GM19240 (cell line): ENCODE data around the gene LRRC74B.
"Not testable (repeated sequence)": the region's sequence is repeated elsewhere in the genome, so short reads cannot be mapped to it uniquely, and the experiment has no call there.

ENCODE experiments used
- DNase-seq: peaks from one replicate; pipeline ENCODE4 v3.0.0; 2011; ENCODE audit warnings: low spot score; ENCODE audit not compliant: insufficient read length

The LRRC74B gene

GRCh38 chr22:21045585-21046294 lies at the start of gene LRRC74B:
TSS of gene LRRC74B (plus strand) at chr22:21045946. CDS start at chr22:21045987, 41 bp downstream.
- peak; percentile 86 for DNase-seq

DNA sequence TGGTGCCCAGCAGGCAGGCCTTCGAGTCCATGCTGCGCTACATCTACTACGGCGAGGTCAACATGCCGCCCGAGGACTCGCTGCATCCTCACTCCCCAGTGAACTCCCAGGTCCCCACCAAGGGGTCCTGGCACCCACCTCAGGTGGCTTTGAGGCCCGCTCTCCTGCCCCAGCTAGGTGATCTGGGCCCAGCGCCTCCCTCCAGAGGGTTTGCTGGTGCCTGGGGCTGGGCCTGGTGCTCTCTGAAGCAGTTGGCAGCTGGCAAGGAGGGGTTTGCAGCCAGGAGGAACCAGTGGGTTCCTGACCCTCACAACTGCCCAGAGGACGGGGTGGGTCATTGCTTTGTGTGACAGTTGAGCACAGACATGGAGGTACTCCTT lies 49.7 kb upstream of the LRRC74B start:
- no peak for DNase-seq

DNA sequence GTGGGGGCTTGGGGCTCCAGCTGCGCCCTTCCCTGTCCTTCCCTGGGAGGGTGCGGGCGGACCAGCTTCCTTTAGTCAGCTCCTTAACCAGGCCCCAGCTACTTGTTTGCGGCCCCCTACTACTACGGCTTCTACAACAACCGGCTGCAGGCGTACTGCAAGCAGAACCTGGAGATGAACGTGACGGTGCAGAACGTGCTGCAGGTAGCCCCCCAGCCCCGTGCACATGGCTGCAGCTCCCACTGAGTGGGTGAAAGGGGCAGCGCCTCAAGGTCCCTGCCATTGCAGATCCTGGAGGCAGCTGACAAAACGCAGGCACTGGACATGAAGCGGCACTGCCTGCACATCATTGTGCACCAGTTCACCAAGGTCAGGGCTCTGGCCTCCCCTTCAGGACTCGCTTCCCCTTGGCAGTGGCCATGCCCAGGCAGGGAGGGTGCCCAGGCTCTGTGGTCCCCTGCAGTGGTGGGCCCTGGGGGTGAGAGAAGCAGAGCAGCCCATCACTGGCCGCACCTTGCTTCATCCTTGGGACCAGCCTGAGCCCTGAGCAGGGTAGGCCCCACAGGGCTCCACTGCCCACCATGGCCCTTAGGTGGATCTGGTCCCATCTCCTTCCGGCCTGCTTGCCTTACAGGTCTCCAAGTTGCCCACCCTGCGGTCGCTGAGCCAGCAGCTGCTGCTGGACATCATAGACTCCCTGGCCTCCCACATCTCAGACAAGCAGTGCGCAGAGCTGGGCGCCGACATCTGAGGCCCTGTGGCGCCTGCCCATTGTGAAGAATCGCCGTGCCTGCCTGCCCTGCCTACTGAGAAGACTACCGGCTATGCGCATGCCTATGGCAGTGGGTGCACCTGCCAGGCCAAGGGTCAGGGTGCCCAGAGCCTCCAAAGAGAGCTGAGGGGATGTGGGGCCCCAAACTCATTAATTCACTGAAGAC lies 48.9 kb upstream of the LRRC74B start:
- no peak for DNase-seq

DNA sequence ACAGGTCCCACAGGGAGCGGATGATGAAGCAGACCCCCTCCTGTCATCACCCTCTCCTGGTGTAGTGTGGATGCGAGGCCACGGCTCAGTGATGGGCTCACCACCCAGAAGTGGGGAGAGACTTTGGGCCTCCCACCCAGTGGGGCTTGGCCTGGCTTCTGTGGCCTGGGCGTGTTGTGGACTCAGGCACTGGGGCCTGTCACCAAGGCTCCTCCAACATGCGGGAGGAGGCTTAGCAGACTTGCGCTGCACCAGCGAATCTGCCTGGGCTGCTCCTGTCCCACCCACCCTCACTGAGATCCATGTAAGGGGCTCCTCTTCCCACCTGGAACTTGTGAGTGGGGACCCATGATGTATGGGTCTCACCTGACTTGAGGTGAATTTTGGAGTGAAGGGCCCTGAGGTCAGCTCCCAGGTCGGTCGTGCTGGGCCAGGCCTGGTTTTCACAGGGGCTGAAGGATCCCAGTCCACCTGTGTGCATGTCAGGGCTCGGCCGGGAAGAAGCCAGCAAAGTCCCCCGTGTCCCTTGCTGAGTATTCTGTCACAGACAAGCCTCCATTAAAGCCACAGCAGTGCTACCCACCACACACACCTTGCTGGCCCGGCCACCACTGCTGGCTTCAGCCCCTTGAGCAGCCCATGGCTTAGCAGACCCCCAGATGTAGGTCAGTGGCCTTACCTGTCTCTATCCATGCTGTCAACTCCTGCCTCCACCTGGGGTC lies 48.0 kb upstream of the LRRC74B start:
- DNase-seq, result no peak

GRCh38 chr22:20998411-20999336 lies 47.1 kb upstream of the LRRC74B start:
- DNase-seq, result no peak

DNA sequence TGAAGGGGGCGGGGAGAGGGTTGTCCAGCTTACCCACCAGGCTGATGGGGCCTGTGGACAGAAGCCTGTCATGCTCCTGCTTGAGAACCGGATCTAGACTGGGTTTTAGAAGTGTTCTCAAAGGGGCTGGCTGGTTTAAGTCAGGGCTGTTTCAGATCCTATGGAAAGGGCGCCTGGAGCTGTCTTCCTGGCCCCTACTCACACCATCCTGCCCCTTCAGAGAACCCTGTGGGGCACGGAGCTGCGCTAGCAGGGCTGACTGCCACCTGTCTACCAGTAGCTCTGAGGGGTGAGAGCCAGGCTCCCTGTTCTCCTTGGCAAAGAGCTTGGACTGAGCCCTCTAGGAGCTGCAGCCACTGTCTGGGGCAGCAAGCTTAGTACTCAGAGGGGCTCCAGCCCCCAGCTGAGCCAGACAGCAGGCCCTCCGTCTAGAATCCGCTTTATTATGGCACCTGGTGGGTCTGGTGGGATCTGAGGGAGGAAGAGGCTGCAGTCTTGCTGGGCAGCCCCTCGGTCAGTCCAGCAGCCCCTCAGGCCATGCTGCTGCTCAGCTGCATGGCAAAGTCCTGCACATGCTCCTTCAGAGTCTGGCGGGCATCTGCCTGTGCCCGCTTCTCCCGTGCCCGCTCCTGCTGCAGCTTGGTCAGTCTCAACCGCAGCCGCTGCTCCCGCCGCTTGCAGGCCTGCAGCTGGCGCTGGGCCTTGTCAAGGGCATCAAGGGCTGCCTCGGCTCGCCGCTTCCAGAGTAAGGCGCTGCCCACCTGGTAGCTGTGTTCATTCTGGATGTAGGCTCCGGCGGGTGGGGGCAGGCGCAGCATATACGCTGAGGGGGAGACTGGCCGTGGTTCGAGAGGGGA lies 46.2 kb upstream of the LRRC74B start:
- no peak for DNase-seq

- DNase-seq, result no peak
Observed at GRCh38 chr22:21000207-21000986, 45.3 kb upstream of the LRRC74B start.

GRCh38 chr22:21000987-21001600 lies 44.7 kb upstream of the LRRC74B start:
- no peak for DNase-seq

DNA sequence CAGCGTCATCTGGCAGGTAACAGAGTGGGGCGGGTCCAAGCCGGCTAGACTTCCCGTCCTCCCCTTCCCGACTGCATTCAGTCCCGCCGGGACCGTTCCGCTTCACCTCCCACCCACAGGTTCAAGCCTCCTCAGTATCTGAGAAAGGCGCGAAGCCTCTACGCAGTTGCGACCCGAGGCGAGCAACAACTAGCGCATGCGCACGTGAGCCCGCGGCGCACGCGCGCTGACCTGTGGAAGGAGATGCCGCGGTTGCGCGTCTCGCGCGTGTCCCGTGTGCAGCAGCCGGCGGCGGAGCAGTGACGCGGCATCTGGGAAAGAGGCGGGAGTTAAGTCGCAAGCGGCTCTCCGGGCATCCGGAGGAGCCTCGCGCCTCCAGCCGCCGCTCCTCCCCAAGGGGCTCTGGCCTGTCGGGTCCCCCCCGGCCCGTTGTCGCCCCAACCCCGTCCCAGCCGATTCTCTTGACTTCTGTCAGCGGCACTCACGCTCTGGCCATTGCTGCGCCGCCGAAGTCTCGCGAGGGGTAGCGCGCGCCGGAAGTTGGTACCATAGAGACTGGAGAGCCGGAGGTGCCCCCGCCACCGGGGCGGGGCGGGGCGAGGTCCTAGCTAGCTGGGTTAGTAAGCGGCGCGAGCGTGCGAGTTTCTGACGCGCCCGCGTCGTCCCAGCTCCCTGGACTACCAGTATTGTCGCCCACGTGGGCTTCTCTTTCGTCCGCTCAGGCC lies 44.0 kb upstream of the LRRC74B start, which contains the start of gene THAP7:
Gene THAP7 (minus strand): TSS at position 518 of the 725 bp plus-strand sequence. CDS start 207 bp downstream, at position 311.
- DNase-seq, result peak; percentile 91

DNA sequence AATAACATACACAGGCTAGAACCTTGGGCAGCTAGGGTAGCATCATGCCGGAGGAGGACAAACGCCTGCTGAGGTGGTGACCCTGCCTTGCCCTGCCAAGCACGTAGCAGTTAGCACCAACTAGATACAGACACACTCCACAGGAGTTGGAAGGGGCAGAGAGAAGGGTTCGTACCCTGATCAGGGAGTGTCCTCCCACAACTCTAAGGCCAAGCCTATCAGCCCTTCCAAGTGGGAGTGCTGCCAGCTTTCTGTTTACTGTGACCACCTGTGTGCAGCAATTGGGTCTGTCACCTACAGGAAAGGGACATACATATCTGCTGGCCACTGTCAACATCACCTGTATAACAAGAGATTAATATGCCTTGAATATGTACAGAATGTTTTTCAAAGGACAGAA lies 42.0 kb upstream of the LRRC74B start:
- no peak for DNase-seq

DNA sequence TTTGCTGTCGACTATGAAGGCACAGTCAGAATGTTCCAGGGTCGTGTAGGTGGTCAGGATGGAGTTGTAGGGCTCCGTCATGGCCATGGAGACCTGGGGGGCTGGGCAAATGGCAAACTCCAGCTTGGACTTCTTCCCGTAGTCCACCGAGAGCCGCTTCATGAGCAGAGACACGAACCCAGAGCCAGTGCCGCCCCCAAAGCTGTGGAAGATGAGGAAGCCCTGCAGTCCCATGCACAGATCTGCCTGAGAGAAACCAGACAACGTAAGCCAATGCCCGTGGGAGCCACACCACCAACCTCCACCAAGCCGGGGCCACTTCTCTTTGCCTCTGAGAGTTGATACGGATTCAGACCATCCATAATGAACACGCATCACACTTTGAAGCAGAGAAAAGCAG lies 36.5 kb upstream of the LRRC74B start:
- DNase-seq, result not testable (repeated sequence)

GRCh38 chr22:21009638-21010425 lies 35.9 kb upstream of the LRRC74B start:
- no peak for DNase-seq

- no peak for DNase-seq
Observed at GRCh38 chr22:21010426-21011113, 35.2 kb upstream of the LRRC74B start.

DNA sequence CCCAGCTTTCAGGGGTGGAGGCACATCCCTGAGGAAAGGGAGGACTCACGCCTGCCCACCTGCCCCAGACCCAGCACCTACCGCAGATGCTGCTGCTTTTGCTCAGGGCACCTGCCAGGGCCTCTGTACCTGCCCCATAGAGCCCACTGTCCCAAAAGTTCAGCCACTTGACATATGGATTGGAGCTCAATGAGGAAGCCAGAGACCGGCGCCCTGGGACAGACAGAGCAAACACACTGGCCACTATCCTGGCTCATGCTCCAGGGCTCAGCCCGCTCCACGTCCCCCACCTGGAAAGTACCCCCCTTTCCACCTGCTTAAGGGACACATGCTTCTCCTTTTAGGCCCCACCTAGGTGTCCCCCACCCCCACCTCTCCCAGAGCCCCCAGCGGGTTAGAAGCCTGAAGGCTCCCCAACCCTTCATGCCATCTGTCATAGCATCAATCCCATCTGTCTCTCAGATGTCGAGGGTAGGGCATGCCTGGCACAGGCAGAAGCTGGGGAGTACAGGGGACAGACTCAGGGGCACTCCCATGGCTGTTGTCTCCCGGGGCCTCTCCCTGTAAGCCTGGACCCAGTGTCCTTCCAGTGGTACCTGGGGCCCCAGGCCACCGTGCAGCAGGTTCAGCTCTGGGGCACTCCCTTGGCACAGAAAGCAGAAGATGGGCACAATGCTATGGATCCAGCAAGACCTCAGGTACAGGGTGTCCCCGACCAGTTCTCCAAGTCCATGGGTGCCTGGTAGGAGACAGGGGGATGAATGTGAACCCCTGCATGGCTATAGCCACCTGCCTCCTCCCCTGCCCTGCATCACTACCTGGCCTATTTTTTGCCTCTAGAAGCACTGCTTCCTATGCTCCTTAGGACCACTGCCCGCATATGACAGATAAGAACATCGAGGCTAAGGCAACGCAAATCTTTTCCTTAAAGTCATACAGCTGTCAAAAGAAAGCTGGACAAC lies 33.0 kb upstream of the LRRC74B start:
- no peak for DNase-seq

DNA sequence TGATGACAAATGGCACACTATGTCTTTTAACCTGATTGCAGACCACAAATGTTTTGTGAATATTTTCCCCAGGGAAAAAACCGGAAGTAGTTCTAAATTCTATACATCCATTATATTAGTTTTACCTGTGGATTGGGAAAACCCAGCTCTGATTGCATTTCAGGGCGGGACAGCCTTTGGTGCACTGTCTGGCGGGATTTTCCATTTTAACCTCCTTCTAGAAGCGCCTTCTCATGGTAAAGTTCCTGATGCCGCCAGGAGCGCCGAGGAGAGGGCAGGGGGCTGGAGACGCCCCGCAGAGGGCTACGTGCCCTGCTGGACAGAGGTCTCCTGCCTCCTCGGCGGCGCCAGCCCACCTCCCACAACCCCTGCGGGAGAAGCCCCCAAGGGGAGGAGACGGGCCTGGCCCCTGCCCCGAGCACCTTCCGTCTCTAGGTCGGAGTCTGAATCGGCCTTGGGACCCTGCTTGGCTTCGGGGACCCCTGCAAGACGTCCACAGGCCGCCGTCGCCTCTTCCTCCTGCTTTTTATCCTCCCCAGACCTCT lies 32.0 kb upstream of the LRRC74B start:
- DNase-seq, result no peak
